ENCODE measurements around the gene HAND2.

Gene HAND2

DNA sequence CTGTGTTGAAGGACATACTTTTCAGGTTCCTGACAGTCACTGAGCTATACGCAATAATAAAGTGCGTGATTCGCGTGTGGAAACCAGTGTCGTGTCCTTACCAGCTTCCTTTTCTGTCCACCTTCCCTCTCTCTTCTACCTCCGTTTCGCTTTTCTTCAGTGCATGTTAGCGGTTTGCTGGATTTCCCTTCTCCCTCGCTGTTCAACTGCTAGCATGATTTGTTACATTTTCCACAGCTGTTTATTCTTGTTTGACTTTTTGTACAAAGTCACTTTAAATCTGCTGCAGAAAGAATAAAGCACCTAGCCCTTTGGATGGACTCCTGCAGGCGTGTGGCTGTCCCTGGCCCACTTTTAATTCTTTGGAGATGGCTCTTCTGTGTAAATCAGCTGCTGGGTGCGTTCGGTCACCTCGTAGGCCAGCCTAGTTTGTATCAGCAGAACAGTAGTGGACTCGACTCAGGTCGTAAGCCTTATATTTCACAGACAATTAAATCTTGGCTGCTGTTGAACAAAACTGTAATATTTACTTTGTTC, 8.9 kb upstream of the HAND2 start:
- TF ChIP-seq, protein P1, sequence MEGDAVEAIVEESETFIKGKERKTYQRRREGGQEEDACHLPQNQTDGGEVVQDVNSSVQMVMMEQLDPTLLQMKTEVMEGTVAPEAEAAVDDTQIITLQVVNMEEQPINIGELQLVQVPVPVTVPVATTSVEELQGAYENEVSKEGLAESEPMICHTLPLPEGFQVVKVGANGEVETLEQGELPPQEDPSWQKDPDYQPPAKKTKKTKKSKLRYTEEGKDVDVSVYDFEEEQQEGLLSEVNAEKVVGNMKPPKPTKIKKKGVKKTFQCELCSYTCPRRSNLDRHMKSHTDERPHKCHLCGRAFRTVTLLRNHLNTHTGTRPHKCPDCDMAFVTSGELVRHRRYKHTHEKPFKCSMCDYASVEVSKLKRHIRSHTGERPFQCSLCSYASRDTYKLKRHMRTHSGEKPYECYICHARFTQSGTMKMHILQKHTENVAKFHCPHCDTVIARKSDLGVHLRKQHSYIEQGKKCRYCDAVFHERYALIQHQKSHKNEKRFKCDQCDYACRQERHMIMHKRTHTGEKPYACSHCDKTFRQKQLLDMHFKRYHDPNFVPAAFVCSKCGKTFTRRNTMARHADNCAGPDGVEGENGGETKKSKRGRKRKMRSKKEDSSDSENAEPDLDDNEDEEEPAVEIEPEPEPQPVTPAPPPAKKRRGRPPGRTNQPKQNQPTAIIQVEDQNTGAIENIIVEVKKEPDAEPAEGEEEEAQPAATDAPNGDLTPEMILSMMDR (IDR thresholded peaks at IDR 0.05; ENCODE audit: insufficient read depth, low read length): no peak
- no peak for TF ChIP-seq GABPA (IDR thresholded peaks at IDR 0.05; ENCODE audit: low read depth)
- TF ChIP-seq POLR2AphosphoS5 (IDR thresholded peaks at IDR 0.05; ENCODE audit: low read depth): no peak
- TF ChIP-seq SPI1 (IDR thresholded peaks at IDR 0.05; ENCODE audit: borderline replicate concordance, low read depth): no peak
- TF ChIP-seq, protein P2, sequence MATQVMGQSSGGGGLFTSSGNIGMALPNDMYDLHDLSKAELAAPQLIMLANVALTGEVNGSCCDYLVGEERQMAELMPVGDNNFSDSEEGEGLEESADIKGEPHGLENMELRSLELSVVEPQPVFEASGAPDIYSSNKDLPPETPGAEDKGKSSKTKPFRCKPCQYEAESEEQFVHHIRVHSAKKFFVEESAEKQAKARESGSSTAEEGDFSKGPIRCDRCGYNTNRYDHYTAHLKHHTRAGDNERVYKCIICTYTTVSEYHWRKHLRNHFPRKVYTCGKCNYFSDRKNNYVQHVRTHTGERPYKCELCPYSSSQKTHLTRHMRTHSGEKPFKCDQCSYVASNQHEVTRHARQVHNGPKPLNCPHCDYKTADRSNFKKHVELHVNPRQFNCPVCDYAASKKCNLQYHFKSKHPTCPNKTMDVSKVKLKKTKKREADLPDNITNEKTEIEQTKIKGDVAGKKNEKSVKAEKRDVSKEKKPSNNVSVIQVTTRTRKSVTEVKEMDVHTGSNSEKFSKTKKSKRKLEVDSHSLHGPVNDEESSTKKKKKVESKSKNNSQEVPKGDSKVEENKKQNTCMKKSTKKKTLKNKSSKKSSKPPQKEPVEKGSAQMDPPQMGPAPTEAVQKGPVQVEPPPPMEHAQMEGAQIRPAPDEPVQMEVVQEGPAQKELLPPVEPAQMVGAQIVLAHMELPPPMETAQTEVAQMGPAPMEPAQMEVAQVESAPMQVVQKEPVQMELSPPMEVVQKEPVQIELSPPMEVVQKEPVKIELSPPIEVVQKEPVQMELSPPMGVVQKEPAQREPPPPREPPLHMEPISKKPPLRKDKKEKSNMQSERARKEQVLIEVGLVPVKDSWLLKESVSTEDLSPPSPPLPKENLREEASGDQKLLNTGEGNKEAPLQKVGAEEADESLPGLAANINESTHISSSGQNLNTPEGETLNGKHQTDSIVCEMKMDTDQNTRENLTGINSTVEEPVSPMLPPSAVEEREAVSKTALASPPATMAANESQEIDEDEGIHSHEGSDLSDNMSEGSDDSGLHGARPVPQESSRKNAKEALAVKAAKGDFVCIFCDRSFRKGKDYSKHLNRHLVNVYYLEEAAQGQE (IDR thresholded peaks at IDR 0.05; ENCODE audit: insufficient replicate concordance, low read depth): no peak
- Histone ChIP-seq H3K4me3 (replicated peaks; ENCODE audit: insufficient read depth, low read length) (peak overlapping the region; percentile 53), H3K27me3 (ENCODE audit: insufficient read depth, poor library complexity, severe bottlenecking) (peaks cover 51% of the 10 kb centered on the region), H3K27ac (replicated peaks) (peak overlapping the region; percentile 32; the same call in 1 of the 2 replicates)
- DNase-seq (ENCODE audit: low read depth in 1 of 2, low spot score in 1 of 2): peak in 1 of 2 experiments; percentile 87

DNA sequence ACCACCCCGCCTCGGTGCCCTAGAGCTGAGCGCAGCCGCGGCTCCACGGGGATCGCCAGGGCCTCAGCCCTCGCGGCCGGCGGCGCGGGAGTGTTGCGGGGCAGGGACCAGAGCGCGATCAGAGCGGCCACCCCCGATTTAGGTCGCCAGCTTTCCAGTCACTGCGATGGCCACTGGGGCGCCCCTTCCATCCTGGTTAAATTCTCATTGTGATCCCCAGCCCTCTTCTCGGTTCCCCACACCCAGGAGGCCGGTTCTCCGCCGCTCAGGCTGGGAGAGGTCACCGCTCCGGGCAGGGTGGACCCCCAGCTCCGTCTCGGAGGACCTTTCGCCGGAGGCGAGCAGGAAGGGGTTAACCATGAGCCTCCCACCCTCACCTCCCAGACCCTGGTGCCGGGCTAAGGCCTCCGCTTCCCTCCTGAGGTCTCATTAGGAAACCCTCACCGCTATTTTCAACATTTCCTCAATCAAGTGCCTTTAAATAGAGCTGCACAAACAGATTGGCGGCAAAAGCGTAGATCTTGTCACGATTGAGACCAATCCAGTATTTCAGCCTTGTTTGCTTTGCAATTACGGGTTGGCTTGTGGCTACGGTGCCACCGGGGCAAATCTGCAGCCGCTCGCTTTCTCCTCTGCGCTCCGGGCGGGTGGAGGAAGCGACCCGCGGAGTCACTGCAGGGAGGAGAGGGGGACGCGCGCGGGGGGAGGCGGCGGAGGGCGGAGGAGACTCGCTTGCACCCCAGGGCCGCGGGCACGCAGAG, 8.3 kb upstream of the HAND2 start:
- Histone ChIP-seq H3K27ac (replicated peaks) (peak overlapping the region; percentile 32; the same call in 1 of the 2 replicates), H3K4me3 (replicated peaks; ENCODE audit: insufficient read depth, low read length) (peak overlapping the region; percentile 53), H3K27me3 (ENCODE audit: insufficient read depth, poor library complexity, severe bottlenecking) (peaks cover 58% of the 10 kb centered on the region)
- TF ChIP-seq POLR2AphosphoS5 (IDR thresholded peaks at IDR 0.05; ENCODE audit: low read depth): peak; percentile 84
- TF ChIP-seq SPI1 (IDR thresholded peaks at IDR 0.05; ENCODE audit: borderline replicate concordance, low read depth): peak; percentile 42; the same call in 1 of the 2 replicates
- TF ChIP-seq, protein P1 (IDR thresholded peaks at IDR 0.05; ENCODE audit: insufficient read depth, low read length): no peak
- TF ChIP-seq, protein P2 (IDR thresholded peaks at IDR 0.05; ENCODE audit: insufficient replicate concordance, low read depth): no peak
- no peak; the same call in 1 of the 2 replicates for TF ChIP-seq GABPA (IDR thresholded peaks at IDR 0.05; ENCODE audit: low read depth)
- DNase-seq (ENCODE audit: low read depth in 1 of 2, low spot score in 1 of 2): peak; percentile 80 to 88

DNA sequence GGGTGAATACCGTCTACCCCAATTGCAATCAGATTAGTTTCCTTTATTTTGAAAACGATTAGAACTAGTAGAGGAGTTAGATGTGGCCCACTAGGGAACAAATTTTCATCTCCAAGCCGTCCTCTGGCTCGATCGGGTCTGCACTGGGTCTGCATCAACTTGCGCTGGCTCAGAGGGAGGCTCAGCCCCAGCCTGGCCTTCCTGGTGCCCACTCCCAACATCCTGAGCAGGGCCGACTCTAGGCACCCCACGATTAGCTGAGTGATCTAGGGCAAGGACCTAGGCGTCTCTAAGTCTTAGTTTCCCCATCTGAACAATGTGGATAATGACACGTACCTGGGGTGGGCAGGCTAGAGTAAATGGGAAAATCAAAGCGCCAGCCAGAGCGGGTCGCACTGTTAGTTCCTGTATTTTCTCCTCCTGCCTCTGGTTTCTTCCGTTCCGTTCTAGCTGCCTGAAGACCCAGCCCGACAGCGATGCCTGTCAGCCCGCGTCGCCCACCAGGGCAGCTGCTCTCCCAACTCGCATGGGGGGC, 7.7 kb upstream of the HAND2 start:
- no peak overlapping the region for H3K27ac ChIP-seq (replicated peaks)
- DNase-seq (ENCODE audit: low read depth in 1 of 2, low spot score in 1 of 2): no peak
- TF ChIP-seq SPI1 (IDR thresholded peaks at IDR 0.05; ENCODE audit: borderline replicate concordance, low read depth): no peak
- TF ChIP-seq, protein P1 (IDR thresholded peaks at IDR 0.05; ENCODE audit: insufficient read depth, low read length): no peak
- no peak for TF ChIP-seq GABPA (IDR thresholded peaks at IDR 0.05; ENCODE audit: low read depth)
- TF ChIP-seq, protein P2 (IDR thresholded peaks at IDR 0.05; ENCODE audit: insufficient replicate concordance, low read depth): no peak
- TF ChIP-seq POLR2AphosphoS5 (IDR thresholded peaks at IDR 0.05; ENCODE audit: low read depth): no peak
- peak overlapping the region; percentile 53 for H3K4me3 ChIP-seq (replicated peaks; ENCODE audit: insufficient read depth, low read length)
- peaks cover 64% of the 10 kb centered on the region for H3K27me3 ChIP-seq (ENCODE audit: insufficient read depth, poor library complexity, severe bottlenecking)

Data from HL-60 (cell line).